ENCODE data around the gene C1QBP.
"Not testable (repeated sequence)": the region's sequence is repeated elsewhere in the genome, so short reads cannot be mapped to it uniquely, and the experiment has no call there.

- not testable (repeated sequence) for TF ChIP-seq CTCF (IDR thresholded peaks at IDR 0.05; ENCODE audit: borderline replicate concordance, extremely low read depth, low read length, poor library complexity, severe bottlenecking); EZH2 (IDR thresholded peaks at IDR 0.05; ENCODE audit: borderline replicate concordance, low read depth, low read length, severe bottlenecking)
Observed at GRCh38 chr17:5431234-5431633, 7.7 kb downstream of the C1QBP start.
